ENCODE results near the gene INTS1. TPM values are rescaled to one million over a fixed set of nuclear protein-coding genes. Genes with fewer than 3 reads are reported as not detected.

INTS1 gene, protein sequence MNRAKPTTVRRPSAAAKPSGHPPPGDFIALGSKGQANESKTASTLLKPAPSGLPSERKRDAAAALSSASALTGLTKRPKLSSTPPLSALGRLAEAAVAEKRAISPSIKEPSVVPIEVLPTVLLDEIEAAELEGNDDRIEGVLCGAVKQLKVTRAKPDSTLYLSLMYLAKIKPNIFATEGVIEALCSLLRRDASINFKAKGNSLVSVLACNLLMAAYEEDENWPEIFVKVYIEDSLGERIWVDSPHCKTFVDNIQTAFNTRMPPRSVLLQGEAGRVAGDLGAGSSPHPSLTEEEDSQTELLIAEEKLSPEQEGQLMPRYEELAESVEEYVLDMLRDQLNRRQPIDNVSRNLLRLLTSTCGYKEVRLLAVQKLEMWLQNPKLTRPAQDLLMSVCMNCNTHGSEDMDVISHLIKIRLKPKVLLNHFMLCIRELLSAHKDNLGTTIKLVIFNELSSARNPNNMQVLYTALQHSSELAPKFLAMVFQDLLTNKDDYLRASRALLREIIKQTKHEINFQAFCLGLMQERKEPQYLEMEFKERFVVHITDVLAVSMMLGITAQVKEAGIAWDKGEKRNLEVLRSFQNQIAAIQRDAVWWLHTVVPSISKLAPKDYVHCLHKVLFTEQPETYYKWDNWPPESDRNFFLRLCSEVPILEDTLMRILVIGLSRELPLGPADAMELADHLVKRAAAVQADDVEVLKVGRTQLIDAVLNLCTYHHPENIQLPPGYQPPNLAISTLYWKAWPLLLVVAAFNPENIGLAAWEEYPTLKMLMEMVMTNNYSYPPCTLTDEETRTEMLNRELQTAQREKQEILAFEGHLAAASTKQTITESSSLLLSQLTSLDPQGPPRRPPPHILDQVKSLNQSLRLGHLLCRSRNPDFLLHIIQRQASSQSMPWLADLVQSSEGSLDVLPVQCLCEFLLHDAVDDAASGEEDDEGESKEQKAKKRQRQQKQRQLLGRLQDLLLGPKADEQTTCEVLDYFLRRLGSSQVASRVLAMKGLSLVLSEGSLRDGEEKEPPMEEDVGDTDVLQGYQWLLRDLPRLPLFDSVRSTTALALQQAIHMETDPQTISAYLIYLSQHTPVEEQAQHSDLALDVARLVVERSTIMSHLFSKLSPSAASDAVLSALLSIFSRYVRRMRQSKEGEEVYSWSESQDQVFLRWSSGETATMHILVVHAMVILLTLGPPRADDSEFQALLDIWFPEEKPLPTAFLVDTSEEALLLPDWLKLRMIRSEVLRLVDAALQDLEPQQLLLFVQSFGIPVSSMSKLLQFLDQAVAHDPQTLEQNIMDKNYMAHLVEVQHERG (N-terminal part only)
- 55.4 TPM for polyA plus RNA-seq (ENCODE audit: insufficient read length)
- long read RNA-seq, donor 1, full-length matches to known transcripts = 1 of 23 reads
- long read RNA-seq, donor 1, partial matches to known transcripts = 22 of 23 reads
- long read RNA-seq, donor 1, other reads (novel, unspliced or antisense) = 0 of 23 reads
- long read RNA-seq, donor 2 = 0 reads
- long read RNA-seq, donor 3 = 0 reads
- long read RNA-seq, donor 4 = 0 reads
- long read RNA-seq, donor 5 = 0 reads
- long read RNA-seq, donor 6 = 0 reads
- long read RNA-seq, donor 7, partial matches to known transcripts = 5 of 5 reads
- long read RNA-seq, donor 7, other reads (novel, unspliced or antisense) = 0 of 5 reads
- long read RNA-seq, donor 8 = 0 reads

- peak; percentile 90 for DNase-seq
These were observed at the start of gene INTS1 for GRCh38 chr7:1503816-1504775. Gene INTS1 (minus strand): TSS chr7:1504389. CDS start chr7:1503960, 429 bp downstream.

DNA sequence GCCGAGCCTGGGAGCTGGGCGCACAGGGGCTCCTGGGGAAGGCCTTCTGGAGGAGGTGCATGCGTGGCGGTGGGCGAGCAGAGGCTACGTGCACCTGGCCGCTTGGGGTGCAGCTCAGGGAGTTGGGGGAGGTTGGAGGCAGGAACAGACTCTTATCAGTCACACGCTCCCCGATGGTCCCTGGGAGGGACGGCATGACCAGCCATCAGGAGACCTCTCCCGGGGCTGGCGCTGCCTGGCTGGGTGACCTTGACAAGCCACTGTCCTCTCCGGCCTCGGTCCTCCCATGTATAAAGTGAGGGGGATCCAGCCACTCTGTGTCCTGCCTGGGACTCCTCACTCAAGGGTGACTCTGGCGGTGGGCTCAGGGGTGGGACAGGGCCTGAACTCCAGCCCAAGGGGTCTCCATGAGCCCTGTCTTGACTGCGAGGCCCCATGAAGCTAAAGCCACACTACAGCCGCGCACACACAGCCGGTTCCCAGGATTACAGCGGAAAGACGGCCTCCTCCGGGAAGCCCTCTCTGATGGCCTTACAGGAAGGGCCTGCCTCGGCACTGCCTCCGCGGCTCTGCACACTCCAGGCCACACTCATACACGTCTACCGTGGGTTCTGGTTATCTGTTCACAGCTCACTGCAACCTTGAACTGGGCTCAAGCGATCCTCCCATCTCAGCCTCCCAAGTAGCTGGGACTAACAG, 49.5 kb upstream of the INTS1 start:
- DNase-seq = no peak

- DNase-seq = no peak
These were observed 48.0 kb upstream of the INTS1 start for GRCh38 chr7:1552200-1552599.

DNA sequence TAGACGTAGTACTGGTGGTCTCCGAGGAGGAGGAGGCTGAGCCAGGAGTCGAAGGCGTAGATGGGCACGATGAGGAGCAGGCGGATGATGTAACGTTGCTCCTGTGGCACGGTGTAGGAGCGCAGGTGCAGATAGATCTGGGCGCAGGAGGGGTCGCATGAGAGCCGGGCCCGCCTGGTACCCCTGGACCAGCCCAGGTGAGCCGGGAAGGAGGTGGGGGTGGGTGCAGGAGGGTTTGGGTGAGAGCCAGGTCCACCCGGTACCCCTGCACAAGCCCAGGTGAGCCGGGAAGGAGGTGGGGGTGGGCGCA, 46.6 kb upstream of the INTS1 start:
- no peak for DNase-seq

GRCh38 chr7:1550005-1550845, 46.0 kb upstream of the INTS1 start:
- DNase-seq = no peak

DNA sequence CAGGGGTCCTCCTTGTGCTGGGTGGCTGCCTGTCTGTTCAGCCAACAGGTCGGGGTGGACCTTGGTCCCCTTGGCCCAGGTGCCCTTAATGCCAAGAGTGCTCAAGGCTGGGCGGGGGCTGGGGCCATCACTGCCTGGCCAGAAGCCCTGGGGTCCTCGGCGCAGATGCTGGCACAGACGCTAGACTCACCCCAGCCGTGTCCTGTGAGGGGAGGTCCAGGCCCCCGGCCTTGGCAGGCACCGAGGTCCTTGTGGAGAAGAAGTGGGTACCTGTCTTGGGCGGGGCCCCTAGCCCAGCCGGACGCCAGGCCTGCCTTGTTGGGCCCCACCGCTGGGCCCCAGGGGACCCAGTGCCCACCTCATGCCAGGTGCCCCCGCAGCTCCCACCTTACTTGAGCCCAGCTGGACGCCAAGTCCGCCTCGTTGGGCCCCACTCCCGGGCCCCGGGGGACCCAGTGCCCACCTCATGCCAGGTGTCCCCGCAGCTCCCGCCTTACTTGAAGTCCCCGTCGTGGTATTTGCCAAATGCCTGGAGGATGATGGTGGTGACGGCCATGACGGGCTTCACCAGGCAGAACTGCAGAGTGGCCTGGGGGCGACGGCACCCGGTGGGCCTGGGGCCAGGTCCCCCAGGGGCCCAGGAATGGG, 45.3 kb upstream of the INTS1 start:
- DNase-seq = no peak

DNA sequence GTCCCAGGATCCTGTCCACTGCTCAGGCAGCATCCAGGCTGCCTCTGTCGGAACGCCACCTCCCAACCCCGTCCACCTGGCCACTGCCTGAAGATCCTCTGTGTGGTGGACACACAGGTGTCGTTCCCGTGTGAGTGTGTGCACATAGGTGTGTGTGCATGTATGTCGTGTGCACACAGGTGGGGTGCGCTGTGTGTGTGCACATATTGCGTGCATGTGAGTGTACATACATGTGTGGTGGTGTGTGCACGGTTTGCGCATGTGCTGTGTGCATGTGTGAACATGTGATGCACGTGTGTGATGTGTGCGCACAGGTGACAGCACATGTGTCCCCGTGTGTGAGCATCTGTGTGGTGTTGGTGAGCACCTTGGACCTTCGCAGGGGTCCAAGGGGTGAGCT, 44.8 kb upstream of the INTS1 start:
- DNase-seq = no peak

- DNase-seq = no peak
These were observed 44.2 kb upstream of the INTS1 start for GRCh38 chr7:1548438-1548831.

GRCh38 chr7:1547777-1548437, 43.7 kb upstream of the INTS1 start:
- no peak for DNase-seq

DNA sequence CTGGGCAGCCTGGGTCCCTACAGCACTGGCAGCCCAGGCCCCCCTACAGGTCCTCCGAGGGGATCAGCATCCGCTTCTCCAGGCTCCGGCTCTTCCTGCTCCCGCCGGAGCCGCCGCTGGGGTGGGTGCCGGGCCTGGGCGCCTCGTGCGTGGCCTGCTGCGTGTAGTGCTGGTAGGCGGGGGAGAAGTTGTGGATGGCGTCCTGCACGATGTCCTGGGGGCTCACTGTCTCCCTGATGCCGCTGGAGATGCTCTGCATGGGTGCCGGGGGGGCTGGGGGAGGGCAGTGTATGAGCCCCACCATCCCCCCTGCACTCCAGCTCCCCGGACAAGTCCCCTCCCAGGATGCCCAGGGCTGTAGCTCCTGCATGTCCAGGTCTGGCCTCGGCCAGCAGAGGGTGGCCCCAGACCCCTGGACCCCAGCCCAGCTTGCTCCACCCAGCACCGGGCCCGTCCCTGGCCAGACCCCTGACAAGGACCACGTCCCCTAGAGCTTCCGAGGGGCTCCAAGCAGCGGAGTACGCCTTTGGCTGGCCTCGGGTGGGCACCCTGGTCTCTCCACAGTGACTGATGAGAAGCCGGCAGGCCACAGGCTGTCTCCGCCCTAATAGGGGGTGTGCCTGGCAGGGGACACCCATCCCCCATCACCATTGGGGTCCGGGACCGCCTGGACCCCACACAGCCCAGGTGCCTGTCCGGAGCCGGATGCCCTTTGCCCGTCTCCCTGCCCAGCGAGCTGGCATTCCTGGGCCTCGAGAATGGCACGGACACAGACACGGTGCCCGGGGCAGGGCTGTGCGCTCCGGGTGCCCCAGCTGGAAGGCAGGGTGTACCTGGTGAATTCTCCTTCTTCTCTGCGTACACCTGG, 43.0 kb upstream of the INTS1 start:
- DNase-seq = no peak

DNA sequence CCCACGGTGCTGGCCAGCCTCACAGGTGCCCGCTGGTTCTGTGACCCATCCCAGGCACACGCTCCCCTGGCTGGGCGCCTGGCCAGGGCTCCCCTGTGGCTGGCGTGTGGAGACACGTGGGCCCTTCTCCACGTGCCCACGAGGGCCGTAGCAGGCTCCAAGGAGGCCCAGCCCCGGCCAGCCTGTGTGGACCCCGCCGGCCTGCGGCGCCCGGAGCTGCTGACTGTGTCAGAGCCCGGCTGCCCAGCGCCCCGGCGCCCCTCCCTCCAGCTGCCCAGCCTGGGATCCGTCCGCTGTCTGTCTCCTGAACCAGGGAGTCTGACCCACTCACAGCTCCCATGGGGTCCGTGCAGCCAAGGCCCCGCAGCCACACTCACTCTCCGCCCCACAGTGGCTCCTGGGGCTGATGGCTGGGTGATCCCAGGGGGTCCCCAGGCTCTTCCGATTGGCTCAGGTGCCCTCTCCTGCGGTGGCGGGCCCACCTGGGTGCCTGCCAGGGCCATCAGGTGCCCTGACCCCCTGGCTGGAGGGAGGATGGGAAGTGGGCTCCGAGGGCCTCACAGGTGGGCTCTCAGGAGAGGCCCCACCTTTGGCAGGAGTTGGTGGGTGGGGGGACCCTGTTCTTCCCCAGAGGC, 42.2 kb upstream of the INTS1 start:
- no peak for DNase-seq

DNA sequence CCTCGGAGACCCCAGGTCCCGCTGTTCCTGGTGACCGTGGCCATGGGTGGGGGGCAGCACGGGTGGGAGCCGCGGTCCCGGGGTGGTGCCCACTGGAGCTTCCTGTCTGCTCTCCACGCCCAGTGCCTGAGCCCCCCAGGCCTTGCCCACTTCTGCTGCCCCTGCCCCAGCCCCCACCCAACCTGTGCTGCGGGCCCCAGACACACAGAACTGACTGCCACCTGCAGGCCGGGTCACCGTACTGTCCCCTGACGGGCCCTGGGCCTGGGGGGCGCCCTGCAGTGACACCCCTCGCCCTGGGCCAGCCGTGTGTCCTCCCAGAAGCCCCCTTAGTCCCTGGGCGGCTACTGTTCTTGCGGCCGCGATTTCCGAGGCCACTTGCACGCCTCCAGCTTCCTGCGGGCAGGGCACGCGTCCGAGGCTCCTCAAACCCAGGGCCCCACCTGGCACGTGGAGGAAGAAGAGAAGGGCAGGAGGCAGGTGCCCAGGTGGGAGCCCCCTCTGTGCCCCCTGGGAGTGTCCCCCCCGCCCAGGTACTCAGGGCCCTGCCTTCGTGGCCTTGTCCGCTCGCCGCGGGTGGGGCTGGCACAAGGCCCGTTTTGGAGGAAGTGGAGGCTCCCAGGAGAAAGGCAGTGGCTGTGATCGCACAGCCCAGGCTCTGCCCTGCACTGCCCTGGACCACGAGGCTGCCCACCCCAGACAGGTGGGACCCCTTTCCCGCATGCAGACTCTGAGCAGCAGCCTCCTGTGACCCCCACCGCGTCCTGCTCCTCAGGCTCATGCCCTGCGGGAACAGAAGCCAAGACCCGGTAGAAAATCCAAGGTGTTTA, 41.4 kb upstream of the INTS1 start:
- DNase-seq = no peak

GRCh38 chr7:1544896-1545416, 40.8 kb upstream of the INTS1 start:
- DNase-seq = no peak

- DNase-seq = no peak
These were observed 40.1 kb upstream of the INTS1 start for GRCh38 chr7:1544178-1544895.

Data from left kidney (tissue), 8 donors.